Uterus (tissue), 4 donors: ENCODE results near the gene CAMK2G. TPM values are rescaled to one million over a fixed set of nuclear protein-coding genes. Genes with fewer than 3 reads are reported as not detected.

Experiments used
- DNase-seq, 2 donors: peaks; one replicate each; pipeline ENCODE4 v3.0.0-alpha.2; 2019 to 2020
- H3K27ac ChIP-seq, 2 donors: fragments of 200-600 bp; sonication (generic); 1 replicate in 1 of 2; 2 replicates in 1 of 2; pipeline ENCODE4 v1.5.1; 2016 to 2018
- H3K27me3 ChIP-seq, 2 donors: fragments of 200-600 bp; sonication (generic); one replicate each; pipeline ENCODE4 v1.5.1; 2018 to 2019; ENCODE audit warnings: control low read depth in 1 of 2
- H3K36me3 ChIP-seq, 2 donors: fragments of 200-600 bp; sonication (generic); one replicate each; pipeline ENCODE4 v1.5.1; 2019; ENCODE audit warnings: control low read depth in 1 of 2
- H3K4me1 ChIP-seq, 2 donors: fragments of 200-600 bp; sonication (generic); one replicate each; pipeline ENCODE4 v1.5.1; 2018 to 2019; ENCODE audit warnings: control low read depth in 1 of 2
- H3K4me3 ChIP-seq, 2 donors: fragments of 200-600 bp; sonication (generic); 1 replicate in 1 of 2; 2 replicates in 1 of 2; pipeline ENCODE4 v1.5.1; 2018 to 2019; ENCODE audit warnings: mild to moderate bottlenecking in 1 of 2
- H3K9me3 ChIP-seq, 2 donors: fragments of 200-600 bp; sonication (generic); one replicate each; pipeline ENCODE4 v1.5.1; 2019; ENCODE audit warnings: control low read depth in 1 of 2
- CTCF ChIP-seq, 4 experiments: fragments of 200-600 bp in 2 of 4; fragments of 450-650 bp in 2 of 4; sonication (generic) in 2 of 4; IDR thresholded peaks; one replicate each; pipeline ENCODE4 v1.5.1; 2016 to 2019; ENCODE audit warnings: antibody characterized with exemption in 4 of 4, mild to moderate bottlenecking in 2 of 4, moderate library complexity in 1 of 4
- POLR2A ChIP-seq, 2 donors: fragments of 450-650 bp; IDR thresholded peaks; one replicate each; pipeline ENCODE4 v1.6.1; 2016; ENCODE audit warnings: antibody characterized with exemption in 2 of 2, mild to moderate bottlenecking in 1 of 2, moderate library complexity in 1 of 2
- intact Hi-C: fragments of 100-400 bp; cut with DNase I; formaldehyde crosslinking; loops from one replicate; pipeline ENCODE4 v1.15.1; 2023; ENCODE audit warnings: low total_unique reads
- total RNA-seq, 4 donors: library from RNA; depleted of rRNA in 3 of 4; stranded (reverse); fragments of >200 nt in 3 of 4; gene quantifications; one replicate each; pipeline versions ENCODE4 v1.1.0 to v1.2.4, GENCODE V29; 2014 to 2023
- donor health status: DM: yes; HTN: yes; CAD: no.

Gene CAMK2G
- total RNA-seq, 4 donors from 2014 or later, result 17.9 to 79.9 (median 40.0) TPM

DNA sequence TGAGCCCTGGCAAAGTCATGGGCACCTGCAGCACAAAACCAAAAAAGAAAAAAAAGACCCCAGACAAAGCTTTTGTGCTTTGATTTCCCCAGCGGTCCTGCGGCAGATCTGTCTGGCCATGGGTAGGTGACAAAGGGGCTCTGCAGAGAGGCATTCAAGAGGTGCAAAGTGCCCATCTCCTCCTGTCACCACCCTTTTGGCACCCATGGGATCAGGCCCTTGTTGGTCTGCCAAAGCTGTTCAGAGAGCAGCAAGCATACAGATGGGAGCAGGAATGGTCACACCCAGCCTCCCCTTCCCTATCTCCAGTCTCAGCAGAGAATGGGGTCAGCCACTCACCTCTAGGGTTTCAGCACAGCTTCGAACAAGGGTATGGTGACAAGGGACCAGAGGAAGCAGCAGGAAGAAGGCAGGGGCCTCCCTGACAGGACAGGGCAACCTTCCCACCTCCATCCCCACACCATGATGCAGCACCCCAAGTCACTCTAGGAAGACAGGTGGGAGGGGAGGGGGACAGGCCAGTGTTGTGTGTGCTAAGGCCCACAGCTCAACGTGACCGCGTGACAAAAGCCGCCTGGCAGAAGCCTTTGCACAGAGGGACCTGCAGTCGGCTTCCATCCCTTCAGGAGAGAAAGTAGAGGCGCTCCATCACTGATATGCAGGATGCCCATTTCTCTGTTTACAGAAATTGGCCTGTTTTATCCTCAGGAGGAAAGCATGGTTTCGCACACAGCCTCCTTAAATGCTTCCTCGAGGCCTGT is 6.3 kb downstream of the CAMK2G start:
- Histone ChIP-seq H3K9me3 (no peaks in the 10 kb centered on the region), H3K27me3 (no peaks in the 10 kb centered on the region), H3K36me3 (no peaks in the 10 kb centered on the region), H3K27ac (peak overlapping the region; percentile 63 to 65), H3K4me1 (peaks cover 0 to 2% of the 10 kb centered on the region in 2 donors), H3K4me3 (no peak overlapping the region)
- DNase-seq, result no peak
- no peak for TF ChIP-seq CTCF (IDR thresholded peaks at IDR 0.05)
- TF ChIP-seq POLR2A (IDR thresholded peaks at IDR 0.05), result no peak
- intact Hi-C loops, result no loop called here

DNA sequence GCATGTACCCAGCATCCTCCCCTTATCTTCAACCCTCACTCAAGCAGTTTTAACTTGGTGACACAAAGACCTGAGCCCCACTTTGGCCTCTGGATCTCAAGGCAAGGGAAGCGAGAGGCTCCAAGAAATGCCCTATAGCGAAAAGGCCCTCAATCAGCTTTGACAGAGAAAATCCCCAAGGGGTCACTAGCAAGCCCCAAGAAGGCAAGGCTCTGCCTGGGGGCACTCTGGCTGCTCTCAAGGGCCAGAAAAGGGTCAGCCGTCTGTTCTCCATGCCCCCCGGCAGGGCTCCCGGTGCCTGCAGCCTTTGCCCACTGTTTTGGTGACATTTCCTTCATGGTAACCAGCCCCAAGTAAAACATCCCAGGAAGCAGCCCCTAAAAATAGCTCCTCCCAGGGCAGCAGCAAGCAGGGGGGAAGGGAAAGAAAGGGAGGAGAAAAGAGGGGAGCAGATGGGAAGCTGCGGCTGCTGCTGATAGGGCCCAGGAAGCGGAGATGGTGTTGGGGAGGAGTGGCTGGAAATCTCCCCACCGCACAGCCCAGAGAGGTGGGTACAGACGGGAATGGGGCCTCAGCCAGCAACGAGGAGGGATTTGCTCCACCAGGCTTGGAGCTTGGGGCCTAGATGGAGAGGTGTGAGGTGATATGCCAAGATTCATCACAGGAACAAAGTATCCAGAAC is 7.1 kb downstream of the CAMK2G start:
- peak in 1 of 2 donors; percentile 34 for DNase-seq
- Histone ChIP-seq H3K36me3 (no peaks in the 10 kb centered on the region), H3K9me3 (no peaks in the 10 kb centered on the region), H3K27me3 (no peaks in the 10 kb centered on the region), H3K27ac (peak overlapping the region; percentile 63 to 65), H3K4me1 (no peaks in the 10 kb centered on the region), H3K4me3 (no peak overlapping the region)
- no peak for TF ChIP-seq CTCF (IDR thresholded peaks at IDR 0.05)
- TF ChIP-seq POLR2A (IDR thresholded peaks at IDR 0.05), result no peak
- intact Hi-C loops, result no loop called here

GRCh38 chr10:73866621-73867020 is 7.7 kb downstream of the CAMK2G start:
- H3K27me3 ChIP-seq, result no peaks in the 10 kb centered on the region
- no peak for DNase-seq
- peak overlapping the region; percentile 63 to 65 for H3K27ac ChIP-seq
- H3K9me3 ChIP-seq, result no peaks in the 10 kb centered on the region
- TF ChIP-seq CTCF (IDR thresholded peaks at IDR 0.05) (no peak), POLR2A (IDR thresholded peaks at IDR 0.05) (no peak)
- no peak overlapping the region for H3K4me3 ChIP-seq
- no peaks in the 10 kb centered on the region for H3K36me3 ChIP-seq
- intact Hi-C loops, result no loop called here
- no peaks in the 10 kb centered on the region for H3K4me1 ChIP-seq

DNA sequence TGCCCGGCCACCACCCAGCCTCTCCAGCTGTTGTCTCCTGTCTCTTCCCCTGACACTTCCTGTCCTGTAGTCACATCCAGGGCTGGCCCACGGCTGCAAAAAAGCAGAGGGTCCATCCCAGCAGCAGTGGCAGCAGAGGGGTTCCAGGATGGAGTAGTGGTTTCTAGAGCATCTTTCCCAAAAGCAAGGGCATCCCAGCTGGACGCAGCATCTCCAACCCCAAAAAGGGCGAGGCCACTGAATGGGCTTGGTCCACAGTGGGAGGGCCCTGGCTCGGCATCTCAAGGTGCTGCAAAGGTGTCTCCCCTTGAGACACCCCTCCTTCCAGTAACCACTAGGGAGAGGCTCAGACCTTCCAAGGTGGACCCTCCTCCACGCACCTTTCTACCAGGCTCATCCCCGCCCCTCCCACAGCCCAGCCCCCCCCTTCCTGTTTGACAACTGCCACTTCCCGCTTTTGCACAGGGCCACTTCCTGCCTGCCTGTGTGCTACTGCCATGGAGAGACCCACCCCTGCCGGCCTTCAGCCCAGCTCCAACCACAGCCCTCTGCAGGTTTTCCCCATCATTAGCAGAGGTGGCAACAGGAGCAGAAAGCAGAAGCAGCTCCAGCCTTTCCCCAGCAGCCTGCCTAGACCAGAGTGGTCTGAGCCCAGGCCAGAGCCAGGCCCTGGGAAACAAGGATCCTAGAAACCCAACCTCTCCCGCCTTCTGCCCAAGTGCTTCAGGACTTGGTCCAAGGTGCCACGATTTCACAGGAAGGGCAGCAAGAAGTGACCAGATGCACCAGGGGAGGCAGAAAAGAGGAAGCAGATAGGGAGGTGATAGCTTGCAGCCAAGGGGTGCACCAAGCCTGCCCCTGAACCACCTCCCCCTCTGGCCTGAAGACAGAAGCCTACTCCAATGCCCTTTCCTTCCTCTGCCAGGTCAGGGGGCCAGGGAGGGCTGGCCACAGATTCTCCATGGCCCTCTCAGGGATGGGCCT is 8.6 kb downstream of the CAMK2G start:
- Histone ChIP-seq H3K9me3 (no peaks in the 10 kb centered on the region), H3K4me1 (no peaks in the 10 kb centered on the region), H3K36me3 (no peaks in the 10 kb centered on the region), H3K4me3 (no peak overlapping the region), H3K27me3 (no peaks in the 10 kb centered on the region), H3K27ac (peak overlapping the region; percentile 54 to 65)
- intact Hi-C loops, result no loop called here
- DNase-seq, result no peak
- TF ChIP-seq CTCF (IDR thresholded peaks at IDR 0.05), result no peak
- no peak for TF ChIP-seq POLR2A (IDR thresholded peaks at IDR 0.05)
